Activated CD4-positive, alpha-beta T cell treated with anti-CD3 and anti-CD28 coated beads, Interleukin-2, Interleukin-6, amounts not matched to agents 100 ng/mL and 50 ng/mL, durations not matched to agents 16 hours and 8 hours (primary cell): ENCODE measurements around the gene MRPS18B.

ENCODE experiments used
- DNase-seq: peaks from one replicate; pipeline ENCODE4 v3.0.0-alpha.2; 2020

Gene MRPS18B

DNA sequence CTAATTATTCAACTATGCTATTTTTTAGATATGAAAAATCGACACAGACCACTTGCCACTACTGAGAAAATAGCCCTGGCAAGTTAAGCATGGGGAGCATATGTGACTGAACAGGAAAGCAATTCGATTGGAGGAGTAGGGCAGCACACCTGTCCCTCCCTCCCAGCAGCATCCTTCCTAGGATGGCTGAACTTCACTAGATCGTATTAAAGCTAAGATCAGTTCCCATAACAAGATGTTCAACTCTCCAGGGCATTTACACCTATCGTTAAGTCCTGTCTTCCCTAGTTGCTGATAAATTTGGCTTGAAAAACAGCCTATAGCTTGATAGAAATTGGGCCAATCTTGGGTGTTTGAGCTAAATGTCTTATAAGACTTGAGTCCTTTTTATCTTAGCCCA lies 7.6 kb upstream of the MRPS18B start:
- DNase-seq = no peak

DNA sequence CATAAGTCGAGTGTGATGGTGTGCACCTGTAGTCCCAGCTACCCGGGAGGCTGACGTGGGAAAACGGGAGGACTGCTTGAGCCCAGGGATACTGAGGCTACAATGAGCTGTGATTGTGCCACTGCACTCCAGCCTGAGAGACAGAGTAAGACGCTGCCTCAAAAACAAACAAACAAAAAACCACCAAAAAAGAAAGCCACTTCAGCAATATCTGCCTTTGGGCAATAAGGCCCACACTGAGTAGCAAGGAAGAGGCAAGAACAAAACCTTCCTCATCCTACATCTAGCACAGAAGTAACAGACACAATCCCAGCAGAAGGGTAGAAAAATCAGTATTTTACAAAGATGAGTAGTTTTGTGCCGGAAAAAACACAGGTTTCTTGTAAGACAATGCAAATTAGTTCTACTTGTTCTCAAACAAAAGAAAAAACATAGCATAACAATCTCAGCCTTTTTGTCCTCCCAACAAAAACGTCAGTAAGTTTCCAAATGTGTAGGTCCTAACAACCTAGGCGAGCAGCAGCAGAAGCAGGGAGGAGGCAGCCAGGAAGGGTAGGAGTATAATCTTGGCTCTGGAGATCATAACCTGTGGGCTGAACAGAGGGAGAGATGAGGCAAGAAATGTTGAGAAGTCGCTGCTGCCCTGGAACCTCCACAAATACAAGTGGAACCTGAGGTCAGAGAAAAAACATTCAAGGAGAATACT lies 6.3 kb upstream of the MRPS18B start:
- no peak for DNase-seq

DNA sequence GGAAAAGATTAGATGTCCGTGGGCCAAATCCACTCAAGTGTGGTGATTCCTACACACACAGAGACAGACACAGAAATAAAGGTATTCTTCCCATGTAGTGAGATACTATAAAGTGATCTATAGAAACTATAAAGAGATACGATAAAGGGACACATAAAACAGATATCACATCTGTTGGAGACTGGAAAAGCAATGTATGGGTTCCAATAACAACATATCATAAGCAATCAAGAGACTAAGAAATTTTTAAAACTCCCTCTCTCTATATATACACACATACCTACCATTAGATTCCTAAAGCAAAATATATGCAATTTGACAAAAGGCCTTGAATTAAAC lies 5.8 kb upstream of the MRPS18B start:
- DNase-seq = no peak

DNA sequence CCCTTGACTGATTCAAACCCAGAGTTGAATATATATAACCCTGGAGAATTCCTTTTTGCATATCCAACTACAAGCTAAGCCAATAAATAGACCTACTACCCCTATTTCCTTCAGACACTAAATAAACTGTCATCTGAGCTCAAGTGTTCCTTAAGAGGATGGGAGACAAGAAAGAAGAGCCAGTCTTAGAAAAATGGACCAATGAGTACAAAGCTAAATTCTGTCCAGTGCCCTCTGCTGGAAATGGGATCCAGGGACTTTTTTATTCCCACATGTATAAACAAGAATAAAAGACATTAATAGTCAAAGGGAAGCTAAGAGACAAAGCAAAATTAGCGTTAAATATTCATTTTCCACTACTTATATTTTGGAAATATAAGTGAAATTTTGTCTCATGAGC lies 5.4 kb upstream of the MRPS18B start:
- DNase-seq = no peak

DNA sequence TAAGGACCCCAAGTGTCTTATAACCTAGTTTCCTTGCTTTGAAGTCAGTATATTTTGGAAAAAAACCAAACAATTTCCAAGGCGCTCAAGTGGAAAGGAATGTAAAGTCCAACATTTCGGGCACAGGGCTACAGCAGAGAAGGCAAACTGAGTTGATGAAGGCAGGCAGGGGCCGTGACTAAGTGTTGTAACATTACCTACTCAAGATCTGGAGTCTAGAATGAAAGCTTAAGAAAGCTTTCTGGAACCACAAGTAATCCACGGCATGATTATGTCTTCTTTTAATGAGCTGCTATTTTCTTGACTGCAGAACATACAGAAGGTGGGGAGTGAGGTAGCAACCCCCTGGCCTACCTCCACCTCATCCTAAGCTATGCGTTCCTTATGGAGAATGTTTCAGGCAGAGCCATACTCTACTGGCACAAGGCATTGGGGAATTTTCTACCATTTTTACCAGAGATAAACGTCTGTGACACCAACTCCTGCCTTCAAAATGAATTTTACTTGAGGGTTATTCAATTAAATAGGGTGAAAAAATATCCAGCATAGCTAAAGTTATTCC lies 4.9 kb upstream of the MRPS18B start:
- no peak for DNase-seq

DNA sequence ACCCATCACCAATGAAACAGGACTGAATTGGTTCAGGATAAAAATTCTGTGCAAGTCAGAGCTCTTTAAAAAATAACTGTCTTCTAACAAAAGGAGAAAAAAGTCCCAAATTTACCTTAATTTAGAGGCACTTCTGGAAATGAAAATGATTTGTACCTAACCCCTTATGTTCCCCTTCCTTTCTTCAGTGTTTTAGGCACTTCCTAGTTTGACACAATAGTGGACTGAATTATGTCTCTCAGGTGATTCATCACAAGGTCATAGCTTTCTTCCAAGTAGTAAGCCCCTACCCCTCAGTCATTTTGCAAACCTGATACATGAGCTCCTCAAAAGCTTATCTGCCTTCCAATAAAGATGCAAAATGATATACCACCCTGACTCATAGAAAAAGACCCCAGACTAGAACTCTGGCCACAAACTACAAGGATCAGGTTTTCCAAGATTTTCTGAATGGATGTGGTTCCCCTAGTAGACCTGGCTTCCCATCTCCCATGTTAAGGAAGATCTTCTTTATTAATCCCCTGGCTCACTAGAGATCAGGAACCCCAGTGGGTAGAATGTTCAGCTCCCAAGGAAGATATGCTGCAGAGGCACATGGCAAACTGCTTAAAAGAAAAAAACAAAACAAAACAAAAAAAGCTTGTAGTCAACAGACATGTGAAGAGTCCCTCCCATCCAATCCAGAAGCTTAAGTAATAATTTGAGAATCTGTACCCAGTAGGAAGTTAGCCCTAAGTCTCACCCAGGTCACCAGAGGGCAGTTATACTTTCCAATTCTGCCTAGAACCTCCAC lies 4.2 kb upstream of the MRPS18B start:
- peak; percentile 35 for DNase-seq

DNA sequence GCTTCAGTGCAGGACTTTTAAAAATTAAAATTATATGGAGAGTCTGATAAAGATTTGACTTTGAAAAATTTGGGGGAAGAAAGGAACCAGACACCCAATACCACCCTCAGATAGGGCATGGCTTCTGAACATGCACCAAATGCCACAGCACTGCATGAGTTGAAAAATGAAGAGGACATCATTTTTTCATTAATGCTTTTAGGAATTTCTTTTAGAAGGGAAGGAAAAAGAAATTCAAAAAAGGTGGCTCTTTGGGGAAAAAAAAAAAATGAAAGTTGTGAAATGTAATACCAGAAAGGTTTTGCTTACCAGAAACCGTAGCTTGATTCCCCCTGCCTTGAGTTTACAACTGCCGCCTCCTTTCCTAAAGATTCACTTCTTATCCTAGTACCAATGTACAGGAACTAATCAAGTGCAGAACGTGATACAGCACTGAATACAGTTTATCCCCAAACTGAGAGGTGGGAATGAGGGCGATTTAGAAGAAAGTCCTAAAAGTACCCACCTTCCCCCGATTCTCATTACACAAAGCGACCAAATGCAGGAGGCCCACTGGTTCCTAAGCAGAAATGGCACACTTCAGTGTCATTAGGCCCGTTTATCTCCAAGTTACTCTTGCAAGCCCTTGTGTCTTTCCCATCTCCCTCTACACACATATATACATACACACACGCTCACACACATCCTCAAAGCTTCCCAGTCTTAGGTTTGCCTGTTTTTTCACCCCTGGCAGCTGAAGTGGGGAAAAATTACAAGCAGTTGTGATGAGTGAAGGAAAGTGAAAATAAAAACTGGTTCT lies 3.4 kb upstream of the MRPS18B start:
- DNase-seq = no peak

DNA sequence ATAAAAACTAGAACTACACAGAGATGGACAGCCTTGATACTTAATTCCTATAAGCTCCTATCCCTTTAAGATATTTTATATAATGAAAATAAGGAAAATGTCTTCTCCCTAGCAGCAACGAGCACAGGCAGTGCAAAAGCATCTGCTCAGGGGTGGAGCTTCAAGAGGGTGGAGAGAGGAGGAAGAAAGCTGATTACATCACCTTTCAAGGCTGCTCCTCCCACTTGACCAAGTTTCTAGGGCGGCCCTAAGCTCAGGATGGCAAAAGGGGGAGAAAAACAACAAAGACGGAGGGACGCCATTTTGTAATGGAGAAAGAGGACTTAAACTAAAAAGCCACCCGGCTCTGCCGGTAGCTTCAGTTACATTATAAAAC lies 2.8 kb upstream of the MRPS18B start:
- DNase-seq = peak; percentile 94

DNA sequence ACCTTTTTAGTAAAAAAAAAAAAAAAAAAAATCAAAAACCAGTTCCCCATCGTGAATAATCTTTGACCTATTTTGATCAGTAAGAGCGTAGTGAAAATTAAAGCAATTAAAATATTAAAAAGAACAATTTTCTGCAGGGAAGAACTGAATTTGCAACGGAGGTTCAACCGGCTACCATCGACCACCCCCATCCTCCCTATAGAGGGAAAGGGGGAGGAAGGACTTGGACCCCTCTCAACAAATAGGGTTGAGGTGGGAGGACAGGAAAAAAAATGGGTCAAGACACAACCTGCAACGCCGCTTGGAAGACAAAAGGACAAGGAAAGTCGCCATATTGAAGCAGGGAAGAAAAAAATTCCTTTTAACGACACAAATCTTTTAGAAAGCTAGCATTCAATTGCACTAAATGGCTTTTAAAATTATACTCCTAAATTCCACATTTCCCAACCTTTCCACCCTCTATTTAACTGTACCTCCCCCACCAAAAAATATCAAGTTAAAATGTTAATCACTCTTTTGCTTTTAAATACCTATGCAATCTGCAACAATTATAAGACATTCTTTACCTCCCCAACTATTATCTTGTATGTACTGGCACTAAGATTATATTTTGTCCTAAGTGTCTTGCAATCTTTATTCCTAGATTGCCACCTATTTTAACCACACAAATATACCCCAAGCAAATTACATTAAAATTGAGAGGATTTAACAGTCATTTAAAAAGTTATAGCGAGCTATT lies 2.3 kb upstream of the MRPS18B start:
- peak; percentile 69 for DNase-seq

DNA sequence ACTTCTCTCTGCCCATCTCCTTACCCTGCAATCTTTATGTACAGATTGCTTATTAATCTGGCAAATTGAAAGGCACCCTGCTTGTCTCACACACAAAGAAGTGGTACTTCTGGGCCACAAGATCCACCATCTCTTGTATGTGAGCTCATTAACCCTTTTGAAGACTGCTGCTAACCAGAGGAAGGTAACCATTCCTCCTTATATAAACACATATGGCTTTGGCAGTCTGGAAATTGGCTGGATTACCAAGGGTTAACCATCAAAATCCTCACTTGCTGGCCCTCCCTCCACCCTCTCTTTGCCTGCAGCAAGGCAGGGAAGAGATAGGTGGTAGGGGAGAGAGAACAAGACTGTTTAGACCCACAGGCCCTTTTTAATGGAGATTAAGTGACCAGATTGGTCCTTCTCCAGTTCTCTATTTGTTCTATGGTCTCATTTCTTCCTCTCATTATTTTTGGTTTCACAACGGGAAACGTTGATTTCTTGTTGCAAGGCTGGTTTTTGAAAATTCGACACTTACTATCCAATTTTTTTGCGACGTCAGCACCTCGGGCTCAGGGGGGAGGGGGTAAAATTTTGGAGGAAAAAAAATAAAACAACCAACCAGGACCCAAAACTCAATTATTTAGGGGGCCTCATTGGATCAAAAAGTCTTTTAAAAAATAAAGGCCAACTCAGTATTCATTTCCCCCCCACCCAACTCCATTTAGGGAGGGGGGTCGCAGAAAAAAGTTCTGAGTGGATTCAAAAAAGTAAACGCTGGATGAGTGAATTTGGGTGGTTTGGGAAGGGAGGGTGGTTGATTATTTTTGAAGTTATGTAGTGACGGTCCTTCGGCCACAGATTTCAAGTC lies 1.5 kb upstream of the MRPS18B start:
- DNase-seq = peak; percentile 51

DNA sequence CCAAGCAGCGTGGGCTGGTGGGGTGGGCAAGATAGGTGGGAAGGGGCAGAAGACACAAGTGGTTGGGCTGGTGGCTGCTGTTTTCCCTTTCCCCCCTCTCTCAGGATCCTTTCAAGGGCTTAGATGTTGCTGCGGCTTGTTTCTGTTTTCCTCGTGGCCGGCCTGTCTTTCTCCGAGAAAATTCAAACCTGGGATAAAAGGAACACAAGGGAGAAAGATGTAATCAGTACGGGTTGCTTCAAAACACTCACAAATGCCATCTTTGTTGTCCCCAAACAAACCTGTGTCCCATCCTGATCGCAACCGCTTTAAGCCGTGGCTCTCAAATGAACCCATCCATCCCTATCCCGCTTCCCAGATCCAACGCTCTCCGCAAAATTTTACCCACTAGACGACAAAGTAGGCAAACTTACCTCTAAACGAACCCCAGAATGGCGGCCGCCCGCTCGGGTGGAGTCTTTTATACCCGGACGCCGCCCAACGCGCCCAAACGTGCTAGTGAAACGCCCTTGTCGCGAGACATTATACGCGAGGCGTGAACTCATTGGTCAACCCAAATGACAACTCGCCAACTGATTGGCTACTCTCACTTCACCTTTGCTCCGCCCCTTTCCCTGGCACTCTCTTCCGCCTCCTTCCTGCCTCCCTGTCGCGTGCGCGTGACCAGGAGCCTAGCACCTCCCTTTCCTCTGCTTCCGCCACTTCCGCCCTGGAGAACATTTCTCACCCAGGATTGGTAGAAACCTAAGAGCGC lies 652 bp upstream of the MRPS18B start, which contains the start of gene PPP1R10:
TSS of gene PPP1R10 (minus strand) at position 433 of the 754 bp plus-strand sequence. CDS start 7,299 bp downstream, outside the sequence.
- DNase-seq = peak; percentile 100

DNA sequence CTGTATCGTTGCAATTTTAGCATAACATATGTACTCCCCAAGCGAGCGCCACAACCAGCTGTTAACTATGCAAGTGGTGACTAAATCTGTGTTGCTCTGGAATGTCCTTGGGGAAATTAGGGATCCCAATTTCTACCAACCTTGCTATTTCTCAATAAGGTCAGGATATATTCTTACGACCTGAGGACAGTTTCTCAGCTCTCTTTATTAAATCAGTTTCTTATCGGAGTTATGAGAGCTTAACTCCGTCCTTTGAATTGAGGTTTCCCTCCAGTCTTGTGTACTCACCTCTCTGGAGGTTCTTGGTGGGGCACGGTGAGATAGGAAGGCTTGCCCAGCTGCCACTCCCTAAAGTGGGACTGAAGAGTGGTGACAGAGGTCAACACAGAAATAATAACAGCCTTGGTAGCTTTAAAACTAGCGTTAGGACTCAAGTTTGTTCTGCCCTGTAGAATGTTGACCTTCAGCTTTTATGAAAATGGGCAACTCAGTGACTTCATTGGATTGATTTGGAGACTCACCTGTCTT lies 694 bp downstream of the MRPS18B start:
- no peak for DNase-seq

DNA sequence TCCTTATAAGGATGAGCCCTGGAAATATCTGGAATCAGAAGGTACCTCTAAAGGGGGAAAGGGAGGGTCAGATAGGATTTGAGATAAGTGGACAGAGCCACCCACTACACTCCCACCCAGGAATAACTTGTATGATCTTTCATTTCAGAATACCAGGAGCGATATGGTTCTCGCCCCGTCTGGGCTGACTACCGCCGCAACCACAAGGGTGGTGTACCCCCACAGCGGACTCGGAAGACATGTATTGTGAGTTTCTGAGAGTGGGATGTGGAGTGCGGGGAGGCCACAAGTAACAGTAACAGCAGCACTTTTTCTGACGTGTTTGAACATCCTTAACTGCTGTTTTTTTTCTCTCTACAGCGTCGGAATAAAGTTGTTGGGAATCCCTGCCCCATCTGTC lies 1.9 kb downstream of the MRPS18B start:
- no peak for DNase-seq

DNA sequence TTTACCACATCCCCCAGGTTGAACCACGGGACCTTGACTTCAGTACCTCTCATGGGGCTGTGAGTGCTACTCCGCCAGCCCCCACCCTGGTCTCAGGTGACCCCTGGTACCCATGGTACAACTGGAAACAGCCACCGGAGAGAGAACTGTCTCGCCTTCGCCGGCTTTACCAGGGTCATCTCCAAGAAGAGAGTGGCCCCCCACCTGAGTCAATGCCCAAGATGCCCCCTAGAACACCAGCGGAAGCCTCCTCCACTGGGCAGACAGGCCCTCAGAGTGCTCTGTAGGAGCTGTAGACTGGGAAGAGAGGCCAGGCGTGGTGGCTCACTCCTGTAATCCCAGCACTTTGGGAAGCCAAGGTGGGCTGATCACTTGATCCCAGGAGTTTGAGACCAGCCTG lies 7.9 kb downstream of the MRPS18B start:
- DNase-seq = no peak

DNA sequence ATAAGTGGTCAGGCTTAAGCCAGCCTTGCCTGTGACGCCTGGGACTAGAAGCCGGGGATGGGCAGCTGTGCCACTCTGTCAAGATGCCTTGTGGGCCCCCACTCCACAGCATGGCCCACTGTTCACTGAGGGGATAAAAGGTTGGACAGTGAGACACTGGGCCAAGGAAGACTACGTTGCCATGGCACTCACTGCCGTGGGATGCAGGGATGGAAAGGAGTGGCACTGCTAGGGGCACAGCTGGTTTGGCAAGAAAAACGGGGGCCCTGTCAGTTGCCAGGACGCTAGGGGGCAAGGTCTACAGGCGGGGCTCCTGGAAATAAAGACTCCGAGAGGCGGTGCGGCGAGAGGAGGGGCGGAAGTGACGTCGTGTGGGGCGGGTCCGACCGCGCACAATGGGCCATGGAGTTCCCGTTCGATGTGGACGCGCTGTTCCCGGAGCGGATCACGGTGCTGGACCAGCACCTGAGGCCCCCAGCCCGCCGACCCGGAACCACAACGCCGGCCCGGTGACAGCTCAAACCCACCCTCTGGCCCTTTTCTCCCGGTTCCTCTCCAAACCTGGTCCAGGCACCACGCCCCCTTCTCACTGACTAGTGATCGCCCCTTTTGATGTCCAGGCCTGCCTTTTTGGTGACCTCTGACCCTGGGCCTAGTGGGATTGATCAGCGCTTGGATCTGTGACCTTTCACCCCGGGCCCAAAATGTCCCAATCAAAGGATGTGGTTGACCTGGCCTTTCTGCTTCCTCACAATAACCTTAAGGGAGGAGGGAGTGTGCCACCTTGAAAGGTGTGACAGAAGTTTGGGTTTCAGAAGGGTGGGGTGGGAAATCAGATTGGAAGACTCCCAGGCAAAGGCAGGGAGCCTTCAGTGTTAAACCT lies 9.1 kb downstream of the MRPS18B start, which contains the start of gene ATAT1:
TSS of gene ATAT1 (plus strand) at position 391 of the 883 bp plus-strand sequence.
- peak; percentile 89 for DNase-seq

DNA sequence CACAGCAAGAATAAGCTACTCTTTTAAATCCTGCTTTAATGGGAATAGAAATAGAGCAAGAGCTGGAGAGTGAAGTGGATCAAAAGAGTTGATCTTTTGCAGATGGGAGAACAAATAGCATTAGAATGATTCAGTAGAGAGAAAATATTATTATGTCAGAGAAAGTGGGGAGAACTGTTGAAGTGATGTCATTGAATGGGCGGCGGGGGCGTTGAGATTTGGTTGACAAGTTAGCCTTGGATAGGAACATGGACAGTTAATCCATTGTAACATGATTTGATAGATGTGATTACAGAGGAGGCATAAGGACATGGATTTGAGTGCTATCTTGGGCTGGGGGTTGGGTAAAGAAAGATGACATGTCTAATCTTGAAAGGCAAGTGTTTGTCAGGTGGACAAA lies 18.2 kb downstream of the MRPS18B start:
- no peak for DNase-seq

DNA sequence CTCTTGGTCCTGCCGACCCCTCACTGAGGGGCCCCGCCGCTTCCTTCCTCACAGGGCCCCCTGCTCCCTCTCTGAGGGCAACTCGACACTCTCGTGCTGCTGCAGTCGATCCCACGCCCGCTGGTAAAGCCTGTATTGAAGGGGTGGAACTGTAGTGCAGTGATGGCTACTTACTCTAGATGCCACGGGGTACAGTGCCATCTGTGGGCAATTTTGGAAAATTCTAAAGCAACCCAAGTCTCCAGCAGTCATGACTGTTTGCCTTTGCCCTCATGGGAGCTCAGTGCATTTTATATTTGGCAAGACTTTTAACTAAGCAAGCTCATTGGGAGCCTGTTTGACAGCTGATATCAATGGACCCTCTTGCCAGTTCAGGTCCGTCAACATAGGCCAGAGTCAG lies 22.8 kb downstream of the MRPS18B start:
- no peak for DNase-seq

DNA sequence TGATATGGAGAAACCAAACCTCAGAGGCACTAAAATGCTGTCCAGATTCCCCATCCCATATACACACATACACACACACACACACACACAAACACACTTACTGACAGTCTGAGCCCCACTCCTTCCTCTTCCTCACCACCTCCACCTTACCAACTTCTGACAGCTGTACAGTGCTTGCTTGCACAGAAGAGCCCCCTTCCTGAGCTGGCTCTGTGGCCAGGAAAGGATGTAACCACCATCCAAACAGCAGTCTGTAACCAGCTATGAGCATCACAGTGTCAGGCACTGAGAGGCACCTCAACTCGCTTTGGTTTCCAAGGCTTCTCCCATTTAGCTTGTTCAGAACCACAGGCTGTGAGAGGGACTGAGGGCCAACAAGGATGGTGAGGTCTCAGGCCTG lies 23.4 kb downstream of the MRPS18B start:
- DNase-seq = no peak

DNA sequence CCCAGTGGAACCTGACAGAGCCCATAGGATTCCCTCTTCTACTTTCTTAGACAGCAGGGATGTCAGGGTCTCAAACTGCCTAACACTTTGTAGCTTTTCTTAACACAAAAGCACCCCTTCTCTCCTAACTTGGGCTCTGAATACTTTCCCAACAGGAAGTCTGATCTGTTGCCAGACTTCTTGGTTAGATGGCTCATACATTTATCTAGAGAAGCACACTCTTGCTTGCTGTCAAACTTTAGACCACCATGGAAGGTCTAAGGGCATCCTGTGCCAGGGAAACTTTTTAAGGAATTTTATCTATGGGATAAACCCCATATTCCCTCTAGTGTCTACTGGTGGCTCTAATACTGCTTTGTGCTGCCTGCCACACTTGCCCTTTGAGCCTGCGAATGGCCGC lies 26.0 kb downstream of the MRPS18B start:
- no peak for DNase-seq

DNA sequence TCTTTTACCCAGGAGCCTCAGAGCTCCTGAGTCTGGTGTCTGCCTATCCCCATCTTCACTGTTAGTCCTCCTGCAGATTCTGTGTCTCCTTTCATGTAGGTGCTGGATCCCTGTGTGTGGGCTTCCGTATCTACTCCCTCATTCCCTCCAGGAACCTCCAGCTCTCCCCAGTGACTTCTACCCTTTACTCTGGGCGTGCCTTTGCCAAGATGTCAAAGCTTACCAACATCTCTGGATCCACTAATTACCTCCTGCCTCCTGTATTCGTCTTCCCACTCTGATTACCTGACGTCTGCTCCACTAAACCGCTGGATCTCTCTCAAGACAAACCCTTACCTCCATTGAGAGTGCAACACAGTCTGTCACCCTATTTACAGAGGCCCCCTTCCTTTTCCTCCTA lies 27.1 kb downstream of the MRPS18B start:
- no peak for DNase-seq
